Fibroblast of skin of left biceps (primary cell): ENCODE data around the gene FAM216A.
"Not testable (repeated sequence)": the region's sequence is repeated elsewhere in the genome, so short reads cannot be mapped to it uniquely, and the experiment has no call there.

ENCODE experiments used
- DNase-seq, 2 experiments: peaks; one replicate each; pipeline ENCODE4 v3.0.0-alpha.2; 2013; ENCODE audit warnings: low read depth in 2 of 2

FAM216A gene

GRCh38 chr12:110501399-110501751 is 32.7 kb downstream of the FAM216A start:
- DNase-seq, result no peak

- peak; percentile 93 to 95 for DNase-seq
Measured at GRCh38 chr12:110501752-110502738, 33.4 kb downstream of the FAM216A start, which contains the start of the genes RAD9B and VPS29. RAD9B (plus strand) TSS chr12:110502331; CDS start chr12:110502338, 7 bp downstream. VPS29 (minus strand) TSS chr12:110502111; CDS start chr12:110502051, 60 bp downstream.

GRCh38 chr12:110503432-110503831 is 34.8 kb downstream of the FAM216A start:
- no peak for DNase-seq

GRCh38 chr12:110505332-110505731 is 36.7 kb downstream of the FAM216A start:
- DNase-seq, result no peak

- no peak for DNase-seq
Measured at GRCh38 chr12:110508071-110508586, 39.5 kb downstream of the FAM216A start.

GRCh38 chr12:110513842-110514241 is 45.2 kb downstream of the FAM216A start:
- no peak for DNase-seq

- no peak for DNase-seq
Measured at GRCh38 chr12:110514363-110514762, 45.7 kb downstream of the FAM216A start.

- DNase-seq, result no peak
Measured at GRCh38 chr12:110516995-110517394, 48.4 kb downstream of the FAM216A start.

- not testable (repeated sequence) for DNase-seq
Measured at GRCh38 chr12:110518014-110518413, 49.4 kb downstream of the FAM216A start.

- DNase-seq, result not testable (repeated sequence)
Measured at GRCh38 chr12:110520876-110521712, 52.4 kb downstream of the FAM216A start.

GRCh38 chr12:110528277-110528839 is 59.7 kb downstream of the FAM216A start:
- DNase-seq, result no peak

- DNase-seq, result no peak
Measured at GRCh38 chr12:110530511-110530910, 61.9 kb downstream of the FAM216A start.

GRCh38 chr12:110531741-110532333 is 63.2 kb downstream of the FAM216A start:
- peak in 1 of 2 experiments; percentile 44 for DNase-seq

- no peak for DNase-seq
Measured at GRCh38 chr12:110532644-110533043, 64.0 kb downstream of the FAM216A start.

- DNase-seq, result no peak
Measured at GRCh38 chr12:110533607-110534006, 65.0 kb downstream of the FAM216A start.

- DNase-seq, result no peak
Measured at GRCh38 chr12:110534811-110535210, 66.2 kb downstream of the FAM216A start.

- DNase-seq, result no peak
Measured at GRCh38 chr12:110536834-110537604, 68.4 kb downstream of the FAM216A start.

GRCh38 chr12:110537605-110538409 is 69.2 kb downstream of the FAM216A start:
- no peak for DNase-seq

GRCh38 chr12:110538869-110539622 is 70.4 kb downstream of the FAM216A start:
- no peak for DNase-seq
